GM12891 (cell line): Measurements from ENCODE around the gene NFATC1.

ENCODE experiments used
- DNase-seq: peaks from one replicate; pipeline ENCODE4 v3.0.0; 2011; ENCODE audit warnings: low spot score; ENCODE audit not compliant: insufficient read length
- FAIRE-seq: peaks from 2 replicates; lab custom pipeline; 2011; peaks lifted over from hg19 to GRCh38; lab: Jason Lieb, UNC
- PAX5 ChIP-seq: IDR thresholded peaks from 2 replicates; pipeline ENCODE4 v1.6.1; 2011; ENCODE audit warnings: low read length, moderate library complexity, mild to moderate bottlenecking; ENCODE audit not compliant: insufficient read depth, severe bottlenecking
- POLR2A ChIP-seq: IDR thresholded peaks from 2 replicates; pipeline ENCODE4 v1.6.1; 2011; ENCODE audit warnings: low read depth, low read length, control low read depth
- POLR2AphosphoS5 ChIP-seq: IDR thresholded peaks from 2 replicates; pipeline ENCODE4 v1.6.1; 2011; ENCODE audit warnings: low read depth, low read length, control low read depth
- POU2F2 ChIP-seq: IDR thresholded peaks from 2 replicates; pipeline ENCODE4 v1.6.1; 2011; ENCODE audit warnings: low read depth, mild to moderate bottlenecking, control low read depth, low read length, moderate library complexity
- SPI1 ChIP-seq: IDR thresholded peaks from 2 replicates; pipeline ENCODE4 v1.6.1; 2011; ENCODE audit warnings: low read depth, low read length, control low read depth
- TAF1 ChIP-seq: IDR thresholded peaks from 2 replicates; pipeline ENCODE4 v1.6.1; 2011; ENCODE audit warnings: low read depth, low read length, control low read depth

The NFATC1 gene

DNA sequence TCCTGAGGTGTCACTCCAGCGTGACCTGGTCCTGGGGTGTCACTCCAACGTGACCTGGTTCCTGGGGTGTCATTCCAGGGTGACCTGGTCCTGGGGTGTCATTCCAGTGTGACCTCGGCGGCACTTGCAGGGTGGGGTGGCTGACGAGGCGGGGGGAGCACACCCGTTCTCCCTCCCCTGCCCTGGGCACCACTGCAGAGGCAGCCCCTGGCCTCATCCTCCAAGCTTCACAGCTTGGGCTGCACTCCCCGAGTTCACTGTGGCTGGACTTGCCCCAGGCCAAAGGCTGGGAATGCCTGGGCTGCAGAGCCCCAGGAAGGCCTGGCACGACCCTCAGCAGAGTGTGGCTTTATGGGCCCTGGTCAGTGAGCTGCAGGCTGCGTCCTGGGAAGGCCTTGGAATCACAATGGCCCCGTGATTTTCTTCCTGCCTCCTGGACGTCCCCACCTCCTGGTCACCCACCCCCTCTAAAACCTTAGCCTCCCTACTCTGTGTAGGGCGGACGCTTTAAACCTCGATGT is 88.3 kb downstream of the NFATC1 start:
- no peak for FAIRE-seq
- DNase-seq = no peak
- TF ChIP-seq POU2F2 = no peak
- TF ChIP-seq POLR2A = no peak
- TF ChIP-seq POLR2AphosphoS5 = no peak

DNA sequence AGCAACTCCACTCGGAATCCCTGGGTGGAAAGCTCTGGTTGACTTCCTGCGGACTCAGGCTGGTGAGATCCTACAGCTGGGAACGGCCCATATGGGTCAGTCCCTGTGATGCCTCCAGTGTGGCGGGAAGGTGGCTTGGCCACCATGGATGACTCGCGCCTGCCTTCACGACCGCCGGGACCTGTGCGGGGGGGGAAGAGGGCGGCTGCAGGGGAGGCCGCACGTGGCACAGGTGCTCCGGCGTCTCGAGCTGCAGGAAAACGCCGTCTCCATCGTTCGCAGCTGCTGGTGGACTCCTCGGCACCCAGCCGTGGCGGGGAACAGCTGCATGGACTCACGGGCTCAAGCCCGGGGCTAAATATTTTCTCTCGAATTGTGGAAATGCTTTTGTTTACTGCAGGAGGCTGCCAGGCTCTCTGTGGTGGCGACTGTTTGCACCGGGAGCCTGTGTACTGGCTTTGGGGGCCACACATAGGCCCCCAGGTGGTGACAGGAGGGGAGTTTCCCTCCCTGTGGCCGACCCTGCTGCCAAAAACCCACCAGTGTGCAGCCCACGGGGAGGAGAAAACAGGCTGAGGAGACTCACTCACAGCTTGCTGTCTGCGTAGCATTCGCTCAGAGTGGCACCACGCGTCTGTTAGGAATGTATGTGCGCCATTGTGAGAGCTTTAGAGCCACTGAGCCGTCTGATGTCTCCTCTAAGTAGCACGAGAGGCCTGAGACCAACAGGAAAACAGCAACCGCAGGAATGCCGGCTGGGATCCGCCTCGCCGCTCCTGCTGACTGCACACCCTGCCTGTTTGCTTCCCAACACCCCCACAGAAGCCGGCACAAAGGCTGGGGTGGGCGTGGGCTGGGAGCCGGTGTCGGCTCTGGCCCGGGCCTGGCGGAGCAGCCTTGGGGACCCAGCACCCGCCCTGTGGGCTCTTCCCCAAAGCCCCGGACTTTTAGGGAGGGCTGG is 89.2 kb downstream of the NFATC1 start:
- no peak for FAIRE-seq
- DNase-seq = no peak
- TF ChIP-seq POLR2AphosphoS5 = no peak
- TF ChIP-seq PAX5 = no peak
- TF ChIP-seq POU2F2 = no peak
- no peak for TF ChIP-seq SPI1
- no peak for TF ChIP-seq TAF1
- TF ChIP-seq POLR2A = no peak

DNA sequence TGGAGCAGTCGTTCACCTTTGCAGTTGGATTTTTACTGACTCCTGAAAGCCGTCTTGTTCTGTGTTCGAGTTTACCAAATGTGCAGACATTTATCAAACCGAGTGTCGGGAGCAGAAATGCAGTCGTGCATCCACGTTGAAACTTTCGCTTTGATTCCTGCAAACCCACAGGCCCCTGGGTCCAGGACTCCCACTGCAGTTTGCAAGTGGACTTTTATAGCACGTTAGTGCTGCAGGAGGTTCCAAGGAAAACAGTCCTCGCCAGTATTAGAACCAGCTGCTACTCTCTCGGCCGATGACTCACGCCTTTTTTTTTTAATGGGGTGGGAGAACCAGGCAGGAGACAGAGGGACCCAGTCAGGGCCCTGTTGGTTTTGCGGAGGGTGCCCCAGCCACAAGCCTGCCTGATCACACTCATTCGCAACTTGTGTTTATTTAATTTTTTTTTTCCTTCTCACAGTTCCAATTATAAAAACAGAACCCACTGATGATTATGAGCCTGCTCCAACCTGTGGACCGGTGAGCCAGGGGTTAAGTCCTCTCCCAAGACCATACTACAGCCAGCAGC is 90.1 kb downstream of the NFATC1 start:
- TF ChIP-seq SPI1 = no peak
- no peak for TF ChIP-seq TAF1
- TF ChIP-seq POU2F2 = no peak
- TF ChIP-seq POLR2AphosphoS5 = no peak
- no peak for TF ChIP-seq POLR2A
- no peak for TF ChIP-seq PAX5

DNA sequence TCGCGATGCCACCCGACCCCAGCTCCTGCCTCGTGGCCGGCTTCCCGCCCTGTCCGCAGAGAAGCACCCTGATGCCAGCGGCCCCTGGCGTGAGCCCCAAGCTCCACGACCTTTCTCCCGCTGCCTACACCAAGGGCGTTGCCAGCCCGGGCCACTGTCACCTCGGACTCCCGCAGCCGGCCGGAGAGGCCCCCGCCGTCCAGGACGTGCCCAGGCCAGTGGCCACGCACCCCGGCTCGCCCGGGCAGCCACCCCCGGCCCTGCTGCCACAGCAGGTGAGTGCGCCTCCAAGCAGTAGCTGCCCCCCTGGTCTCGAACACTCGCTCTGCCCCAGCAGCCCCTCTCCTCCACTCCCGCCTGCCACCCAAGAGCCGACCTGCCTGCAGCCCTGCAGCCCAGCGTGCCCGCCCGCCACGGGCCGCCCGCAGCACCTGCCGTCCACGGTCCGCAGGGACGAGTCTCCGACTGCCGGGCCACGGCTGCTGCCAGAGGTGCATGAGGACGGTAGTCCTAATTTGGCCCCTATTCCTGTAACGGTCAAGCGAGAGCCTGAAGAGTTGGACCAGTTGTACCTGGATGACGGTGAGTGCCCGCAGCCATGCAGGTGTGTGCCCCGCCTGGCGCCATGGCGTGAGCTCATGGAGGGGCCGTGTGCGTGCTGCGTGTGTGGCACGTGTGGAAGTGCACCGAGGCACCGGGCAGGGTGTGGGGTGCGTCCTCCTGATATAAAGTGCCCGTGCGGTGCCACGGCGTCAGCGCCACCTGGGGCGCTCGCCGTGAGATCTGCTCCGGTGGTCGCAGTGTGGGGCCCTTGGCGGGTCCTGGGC is 90.8 kb downstream of the NFATC1 start:
- no peak for DNase-seq
- no peak for FAIRE-seq
- TF ChIP-seq POU2F2 = no peak

More for the DNA sequence above, 90.1 kb downstream of the NFATC1 start:
- FAIRE-seq (no peak), DNase-seq (no peak)

DNA sequence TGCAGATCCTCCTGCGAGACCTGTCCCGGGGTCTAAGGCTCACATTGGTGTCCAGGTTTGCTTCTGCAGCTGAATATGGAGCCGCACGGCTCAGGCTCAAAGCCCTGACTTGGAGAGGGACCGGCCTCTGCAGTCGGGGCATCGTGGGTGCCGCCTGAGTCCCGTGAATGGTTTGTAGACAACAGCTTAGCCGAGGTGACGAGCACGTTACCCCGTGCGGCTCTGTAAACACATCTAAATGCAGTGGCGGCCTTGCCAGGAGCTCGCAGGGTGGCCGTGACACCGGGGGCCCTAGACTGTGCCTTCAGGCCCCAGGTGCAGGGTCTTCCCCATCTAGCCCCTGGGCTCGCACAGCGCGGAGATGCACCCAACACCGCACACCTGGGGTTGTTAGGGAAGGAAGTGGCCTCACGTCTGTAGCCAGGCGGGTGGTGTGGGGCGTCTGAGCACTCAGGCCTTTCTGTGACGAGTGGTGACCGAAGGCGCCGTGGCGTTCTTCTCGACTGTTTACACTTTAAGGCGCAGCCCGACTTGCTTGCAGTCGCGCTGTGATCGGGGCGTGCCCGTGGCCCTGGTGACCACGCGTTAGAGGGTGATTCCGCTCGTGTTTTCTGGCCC is 91.6 kb downstream of the NFATC1 start:
- no peak for DNase-seq
- FAIRE-seq = no peak
- TF ChIP-seq SPI1 (no peak), PAX5 (no peak), POLR2A (no peak), POU2F2 (no peak), TAF1 (no peak)

DNA sequence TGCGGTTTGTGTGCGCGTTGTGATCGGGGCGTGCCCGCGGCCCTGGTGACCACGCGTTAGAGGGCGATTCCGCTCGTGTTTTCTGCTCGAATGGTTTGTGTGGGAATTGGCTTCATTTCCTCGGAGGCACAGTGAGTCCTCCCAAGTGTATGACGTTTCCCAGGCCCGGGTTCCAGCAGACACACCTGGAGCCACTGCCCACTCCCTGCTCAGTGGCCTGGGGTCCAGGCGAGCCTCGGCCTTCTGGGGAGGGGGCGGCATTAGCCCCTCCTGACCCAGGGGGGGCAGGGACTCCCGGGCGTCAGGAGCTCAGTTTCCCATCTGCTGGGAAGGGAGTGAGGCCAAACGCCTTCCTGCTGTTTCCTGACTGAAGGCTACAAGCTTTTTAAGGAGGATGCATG is 92.1 kb downstream of the NFATC1 start:
- TF ChIP-seq POLR2A (no peak), POU2F2 (no peak), SPI1 (no peak), PAX5 (no peak), TAF1 (no peak), POLR2AphosphoS5 (no peak)
- FAIRE-seq (no peak), DNase-seq (no peak)

DNA sequence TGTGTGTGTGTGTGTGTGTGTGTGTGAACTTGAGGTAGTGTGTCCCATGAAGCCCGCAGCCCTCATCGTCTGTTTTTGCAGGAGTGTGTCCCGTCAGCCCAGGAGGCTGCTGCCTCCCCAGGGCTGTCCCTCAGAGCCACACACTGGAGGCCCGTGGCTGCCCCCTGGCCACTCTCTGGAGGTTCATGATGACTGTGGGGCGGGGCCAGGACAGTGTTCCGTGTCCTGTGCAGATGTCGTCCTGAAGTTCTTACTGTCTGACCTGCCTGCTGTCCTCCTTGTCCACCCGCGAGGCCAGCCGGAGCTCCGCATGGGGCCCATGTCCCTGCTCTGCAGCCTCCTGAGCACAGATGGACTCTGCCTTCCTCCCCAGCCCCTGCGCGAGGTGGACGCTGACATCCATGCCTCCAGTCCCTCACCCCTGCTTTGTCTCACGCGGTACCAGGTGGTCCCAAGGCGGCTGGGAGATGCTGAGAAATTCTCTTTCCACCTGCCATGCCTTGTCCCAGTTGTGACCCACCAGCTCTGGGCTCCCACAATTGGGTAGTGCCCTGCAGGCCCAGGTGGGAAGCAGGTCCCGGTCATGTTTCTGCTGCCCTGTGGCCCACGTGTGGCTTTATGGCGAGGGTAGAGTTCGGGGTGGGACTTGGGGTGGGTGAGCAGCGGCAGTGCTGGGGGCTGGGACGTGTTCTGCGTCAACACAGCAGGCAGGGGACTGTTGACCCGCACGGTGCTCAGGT is 92.8 kb downstream of the NFATC1 start:
- DNase-seq (no peak), FAIRE-seq (no peak)
- TF ChIP-seq POLR2A (no peak), PAX5 (no peak), SPI1 (no peak), TAF1 (no peak), POLR2AphosphoS5 (no peak), POU2F2 (no peak)

DNA sequence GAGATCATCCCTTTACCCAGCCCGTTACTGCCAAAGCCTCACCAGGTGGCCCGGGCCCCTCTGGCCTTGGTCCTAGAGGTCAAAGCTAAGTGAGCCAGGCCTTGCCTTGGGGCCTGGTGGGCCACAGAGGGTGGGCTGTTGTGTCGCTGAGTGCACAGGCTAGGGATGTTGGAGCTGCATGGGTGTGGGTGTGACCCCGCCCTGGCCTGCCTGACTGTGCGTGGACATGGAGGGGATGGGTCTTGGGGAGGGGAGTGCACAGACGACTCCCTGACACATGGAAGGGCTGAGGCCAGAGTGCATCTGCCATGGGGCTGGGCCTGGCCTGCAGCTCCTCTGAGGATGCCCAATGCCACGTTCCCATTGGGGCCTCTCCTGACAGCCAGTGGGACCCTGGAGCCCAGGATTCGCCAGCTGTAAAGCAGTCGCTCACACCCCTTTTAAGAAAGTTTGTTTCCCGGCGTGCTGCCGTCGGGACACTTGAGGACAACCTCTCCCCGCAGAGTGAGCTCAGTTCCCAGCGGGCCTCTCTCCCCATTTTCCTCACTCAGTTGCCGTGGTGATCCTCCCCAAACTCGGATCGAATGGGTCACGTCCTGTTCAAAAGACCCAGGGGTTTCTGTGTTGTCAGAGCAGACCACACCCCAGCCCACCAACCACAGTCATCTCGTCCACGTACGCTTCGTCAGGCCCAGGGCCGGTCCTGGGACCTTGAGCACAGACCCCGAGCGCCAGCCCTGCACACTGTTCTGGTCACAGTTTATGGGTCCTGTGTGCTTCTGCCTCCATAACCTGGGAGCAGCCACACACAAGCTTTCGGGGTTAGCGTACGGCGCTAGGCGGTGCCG is 93.5 kb downstream of the NFATC1 start:
- no peak for FAIRE-seq
- DNase-seq = no peak
- TF ChIP-seq POLR2A = no peak
- TF ChIP-seq POLR2AphosphoS5 = no peak
- no peak for TF ChIP-seq POU2F2
- no peak for TF ChIP-seq PAX5
- TF ChIP-seq TAF1 = no peak
- TF ChIP-seq SPI1 = no peak
